ENCODE measurements around the gene CDK11B.

DNA sequence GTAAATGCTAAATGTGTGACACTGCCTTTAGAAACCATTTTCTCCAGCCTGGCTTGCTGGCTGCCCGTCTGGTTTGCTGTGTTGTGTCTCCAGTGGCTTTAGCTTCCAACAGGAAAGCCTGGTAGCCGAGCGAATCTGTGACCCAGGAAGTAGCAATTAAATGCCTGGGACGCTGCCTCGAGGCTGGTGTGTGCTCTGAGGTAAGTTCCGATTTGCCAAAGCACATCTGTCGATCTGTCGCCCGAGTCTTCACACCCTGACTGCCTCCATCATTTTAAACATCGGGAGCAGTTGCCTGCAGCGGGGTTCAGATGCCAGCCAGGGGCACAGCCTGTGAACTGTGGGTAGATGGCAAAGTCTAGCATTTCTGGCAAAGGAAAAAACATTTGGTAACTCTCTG is 41.3 kb downstream of the CDK11B start:
- TF ChIP-seq, protein P1, sequence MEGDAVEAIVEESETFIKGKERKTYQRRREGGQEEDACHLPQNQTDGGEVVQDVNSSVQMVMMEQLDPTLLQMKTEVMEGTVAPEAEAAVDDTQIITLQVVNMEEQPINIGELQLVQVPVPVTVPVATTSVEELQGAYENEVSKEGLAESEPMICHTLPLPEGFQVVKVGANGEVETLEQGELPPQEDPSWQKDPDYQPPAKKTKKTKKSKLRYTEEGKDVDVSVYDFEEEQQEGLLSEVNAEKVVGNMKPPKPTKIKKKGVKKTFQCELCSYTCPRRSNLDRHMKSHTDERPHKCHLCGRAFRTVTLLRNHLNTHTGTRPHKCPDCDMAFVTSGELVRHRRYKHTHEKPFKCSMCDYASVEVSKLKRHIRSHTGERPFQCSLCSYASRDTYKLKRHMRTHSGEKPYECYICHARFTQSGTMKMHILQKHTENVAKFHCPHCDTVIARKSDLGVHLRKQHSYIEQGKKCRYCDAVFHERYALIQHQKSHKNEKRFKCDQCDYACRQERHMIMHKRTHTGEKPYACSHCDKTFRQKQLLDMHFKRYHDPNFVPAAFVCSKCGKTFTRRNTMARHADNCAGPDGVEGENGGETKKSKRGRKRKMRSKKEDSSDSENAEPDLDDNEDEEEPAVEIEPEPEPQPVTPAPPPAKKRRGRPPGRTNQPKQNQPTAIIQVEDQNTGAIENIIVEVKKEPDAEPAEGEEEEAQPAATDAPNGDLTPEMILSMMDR (IDR thresholded peaks at IDR 0.05): no peak
- TF ChIP-seq POLR2A (IDR thresholded peaks at IDR 0.05): no peak
- TF ChIP-seq EP300 (IDR thresholded peaks at IDR 0.05): no peak

Data from tibial nerve (tissue), 4 donors.